Fibroblast of villous mesenchyme (primary cell): ENCODE data around the gene ABHD16B. TPM values are rescaled to one million over a fixed set of nuclear protein-coding genes. Genes with fewer than 3 reads are reported as not detected.

Source experiments
- DNase-seq: peaks from one replicate; pipeline ENCODE4 v3.0.0-alpha.2; 2010; ENCODE audit warnings: low read depth
- H3K4me3 ChIP-seq: 2 replicates; pipeline ENCODE4 v1.5.1; 2011; ENCODE audit warnings: low read depth, mild to moderate bottlenecking, low read length
- total RNA-seq: library from RNA; depleted of rRNA; stranded (reverse); fragments of >200 nt; gene quantifications from 2 replicates; pipeline ENCODE4 v1.2.3, GENCODE V29; 2012
- TF ChIP-seq, protein P1 (sequence below): IDR thresholded peaks from 2 replicates; pipeline ENCODE4 v1.5.1; 2012; ENCODE audit warnings: low read depth, mild to moderate bottlenecking, low read length; ENCODE audit not compliant: insufficient read depth

ABHD16B gene
- total RNA-seq, 1 donor = not detected

DNA sequence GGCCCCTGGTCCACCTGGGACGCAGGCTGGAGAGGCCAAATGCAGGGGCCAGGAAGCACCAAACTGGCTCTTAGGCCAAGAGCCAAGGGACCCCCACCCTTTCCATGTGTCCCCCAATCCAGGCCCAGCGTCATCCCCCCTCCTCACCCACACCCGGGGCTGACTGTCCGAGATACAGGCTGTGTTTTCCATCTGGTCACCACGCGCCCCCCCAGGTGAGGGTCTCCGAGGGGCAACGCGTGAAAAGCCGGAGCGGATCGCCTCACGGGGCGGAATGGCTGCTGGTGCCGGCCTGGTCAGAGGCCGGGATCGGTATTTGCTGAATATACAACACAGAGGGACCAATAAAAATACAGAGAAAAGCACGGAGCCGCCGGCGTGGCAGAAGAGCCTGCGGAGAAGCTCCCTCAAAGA lies 5.2 kb upstream of the ABHD16B start:
- TF ChIP-seq, protein P1, sequence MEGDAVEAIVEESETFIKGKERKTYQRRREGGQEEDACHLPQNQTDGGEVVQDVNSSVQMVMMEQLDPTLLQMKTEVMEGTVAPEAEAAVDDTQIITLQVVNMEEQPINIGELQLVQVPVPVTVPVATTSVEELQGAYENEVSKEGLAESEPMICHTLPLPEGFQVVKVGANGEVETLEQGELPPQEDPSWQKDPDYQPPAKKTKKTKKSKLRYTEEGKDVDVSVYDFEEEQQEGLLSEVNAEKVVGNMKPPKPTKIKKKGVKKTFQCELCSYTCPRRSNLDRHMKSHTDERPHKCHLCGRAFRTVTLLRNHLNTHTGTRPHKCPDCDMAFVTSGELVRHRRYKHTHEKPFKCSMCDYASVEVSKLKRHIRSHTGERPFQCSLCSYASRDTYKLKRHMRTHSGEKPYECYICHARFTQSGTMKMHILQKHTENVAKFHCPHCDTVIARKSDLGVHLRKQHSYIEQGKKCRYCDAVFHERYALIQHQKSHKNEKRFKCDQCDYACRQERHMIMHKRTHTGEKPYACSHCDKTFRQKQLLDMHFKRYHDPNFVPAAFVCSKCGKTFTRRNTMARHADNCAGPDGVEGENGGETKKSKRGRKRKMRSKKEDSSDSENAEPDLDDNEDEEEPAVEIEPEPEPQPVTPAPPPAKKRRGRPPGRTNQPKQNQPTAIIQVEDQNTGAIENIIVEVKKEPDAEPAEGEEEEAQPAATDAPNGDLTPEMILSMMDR = no peak
- no peak for DNase-seq
- no peak overlapping the region for H3K4me3 ChIP-seq

GRCh38 chr20:63857764-63858392 lies 3.4 kb upstream of the ABHD16B start:
- TF ChIP-seq, protein P1 = no peak
- peak; percentile 68 for DNase-seq
- no peak overlapping the region for H3K4me3 ChIP-seq

DNA sequence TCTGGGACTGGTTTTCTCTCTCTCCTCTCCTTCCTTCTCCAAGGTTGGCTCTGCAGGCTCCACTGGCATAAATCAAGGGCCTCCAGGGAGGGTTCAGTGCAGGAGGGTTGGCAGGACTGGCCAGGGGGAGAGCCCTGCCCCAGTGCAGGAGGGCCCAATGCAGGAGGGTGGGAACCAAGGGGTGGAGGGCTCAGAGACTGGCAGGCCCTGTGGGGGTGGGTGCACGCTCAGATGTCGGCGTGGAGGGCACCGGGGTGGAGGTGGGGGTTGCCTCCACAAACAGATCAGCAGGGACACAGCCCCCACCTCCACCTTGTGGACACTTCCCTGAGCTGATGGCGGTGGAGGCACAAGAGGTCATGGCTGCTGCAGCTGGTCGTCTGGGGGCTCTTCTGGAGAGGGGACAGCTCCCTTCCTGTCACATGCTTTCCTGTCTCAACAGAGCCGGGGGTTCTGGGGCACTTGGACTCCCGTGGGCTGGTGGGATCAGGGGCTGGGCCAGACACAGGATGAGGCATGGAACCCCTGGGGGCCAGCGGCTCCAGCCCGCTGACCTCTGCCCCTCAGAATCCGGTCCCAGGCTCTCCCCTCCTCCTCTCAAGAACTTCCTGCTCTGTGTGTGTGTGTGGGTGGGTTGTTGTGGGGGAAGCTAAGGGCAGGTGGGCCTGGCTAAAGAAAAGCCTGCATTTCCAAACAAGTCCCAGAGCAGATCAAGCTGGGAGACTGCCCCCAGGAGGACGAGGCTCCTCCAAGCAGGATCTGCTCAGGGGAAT lies 2.7 kb upstream of the ABHD16B start:
- TF ChIP-seq, protein P1 = peak; percentile 54
- DNase-seq = peak; percentile 79
- no peak overlapping the region for H3K4me3 ChIP-seq

- no peak for DNase-seq
- TF ChIP-seq, protein P1 = no peak
- H3K4me3 ChIP-seq = no peak overlapping the region
Observed at GRCh38 chr20:63859166-63859699, 2.1 kb upstream of the ABHD16B start.

DNA sequence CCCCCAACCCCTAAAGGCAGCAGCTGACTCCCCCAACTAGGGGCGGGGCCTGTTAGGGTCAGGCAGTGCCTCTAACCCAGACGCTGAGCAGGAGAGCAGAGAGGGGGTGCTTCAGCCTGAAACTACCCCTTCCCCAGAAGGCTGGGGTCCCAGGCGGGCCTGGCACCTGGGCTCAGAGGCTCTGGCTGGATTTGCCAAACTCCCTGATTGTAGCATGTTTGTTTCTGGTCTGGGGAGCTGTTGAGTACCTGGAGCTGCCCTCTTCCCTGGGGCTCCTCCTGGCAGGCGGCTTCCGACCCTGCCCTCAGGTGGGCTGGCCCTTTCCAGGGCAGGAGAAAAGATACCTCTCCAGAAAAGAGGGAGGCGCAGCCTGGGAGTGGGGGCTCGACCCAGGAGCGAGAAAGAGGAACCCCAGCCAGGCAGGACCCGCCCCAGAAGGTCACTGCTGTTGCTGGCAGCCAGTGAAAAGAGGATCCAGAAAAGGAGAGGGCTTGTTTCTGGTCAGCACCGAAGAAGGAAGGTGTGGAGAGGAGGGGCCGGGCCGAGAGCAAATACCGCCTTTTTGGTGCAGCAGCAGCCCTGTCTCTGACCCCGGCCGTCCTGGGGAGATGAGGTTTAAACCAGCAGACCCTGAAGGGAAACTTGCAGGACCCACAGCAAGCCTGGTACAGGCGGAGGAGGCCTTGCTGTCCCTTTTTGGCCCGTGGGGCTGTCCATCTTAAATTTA lies 810 bp upstream of the ABHD16B start:
- TF ChIP-seq, protein P1 = no peak
- DNase-seq = no peak
- no peak overlapping the region for H3K4me3 ChIP-seq

GRCh38 chr20:63861981-63862901 lies 943 bp downstream of the ABHD16B start:
- no peak for DNase-seq
- TF ChIP-seq, protein P1 = no peak
- H3K4me3 ChIP-seq = no peak overlapping the region
